Measurements from ENCODE around the gene CPT1B. TPM values are rescaled to one million over a fixed set of nuclear protein-coding genes. Genes with fewer than 3 reads are reported as not detected.
A peak's percentile ranks its signal among the peaks of the same experiment; 100 is the strongest.
"Not testable (repeated sequence)": the region's sequence is repeated elsewhere in the genome, so short reads cannot be mapped to it uniquely, and the experiment has no call there.

CPT1B gene
- total RNA-seq, 1 donor from 2014 or later = 89.0 TPM

DNA sequence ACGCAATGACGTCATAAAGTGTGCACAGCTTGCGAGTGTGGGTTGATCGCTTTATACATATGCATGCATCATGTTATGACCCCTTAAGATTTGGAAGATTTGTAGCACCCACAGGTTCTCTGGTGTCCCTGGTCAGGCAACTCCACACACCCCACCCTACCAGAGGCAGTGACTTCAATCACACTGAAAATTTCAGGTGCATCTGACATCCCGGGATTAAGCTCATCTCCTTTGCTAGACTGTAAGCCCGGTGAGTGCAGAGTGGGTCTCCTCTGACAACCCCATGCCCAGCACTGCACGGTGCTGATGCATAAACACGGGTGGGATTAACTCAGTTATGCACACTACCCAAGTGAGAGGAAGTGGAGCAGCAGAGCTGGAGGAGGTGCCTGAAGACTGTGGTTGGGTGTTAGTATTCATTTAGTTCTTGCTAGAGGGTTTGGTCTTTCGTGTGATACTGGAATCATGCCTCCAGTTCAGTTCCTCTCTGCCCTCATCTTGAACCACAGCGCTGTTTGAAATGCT is 43.2 kb upstream of the CPT1B start:
- DNase-seq (ENCODE audit: low spot score) = no peak
- peaks cover 8% of the 10 kb centered on the region for H3K36me3 Mint-ChIP-seq (ENCODE audit: low read depth, unreplicated experiment)
- no peaks in the 10 kb centered on the region for H3K9me3 Mint-ChIP-seq (ENCODE audit: unreplicated experiment)
- peak overlapping the region; percentile 62 for H3K4me3 Mint-ChIP-seq (ENCODE audit: unreplicated experiment)
- peaks cover 9% of the 10 kb centered on the region for H3K27me3 Mint-ChIP-seq (ENCODE audit: unreplicated experiment)
- peaks cover 40% of the 10 kb centered on the region for H3K4me1 Mint-ChIP-seq (ENCODE audit: unreplicated experiment)
- TF ChIP-seq, protein P1, sequence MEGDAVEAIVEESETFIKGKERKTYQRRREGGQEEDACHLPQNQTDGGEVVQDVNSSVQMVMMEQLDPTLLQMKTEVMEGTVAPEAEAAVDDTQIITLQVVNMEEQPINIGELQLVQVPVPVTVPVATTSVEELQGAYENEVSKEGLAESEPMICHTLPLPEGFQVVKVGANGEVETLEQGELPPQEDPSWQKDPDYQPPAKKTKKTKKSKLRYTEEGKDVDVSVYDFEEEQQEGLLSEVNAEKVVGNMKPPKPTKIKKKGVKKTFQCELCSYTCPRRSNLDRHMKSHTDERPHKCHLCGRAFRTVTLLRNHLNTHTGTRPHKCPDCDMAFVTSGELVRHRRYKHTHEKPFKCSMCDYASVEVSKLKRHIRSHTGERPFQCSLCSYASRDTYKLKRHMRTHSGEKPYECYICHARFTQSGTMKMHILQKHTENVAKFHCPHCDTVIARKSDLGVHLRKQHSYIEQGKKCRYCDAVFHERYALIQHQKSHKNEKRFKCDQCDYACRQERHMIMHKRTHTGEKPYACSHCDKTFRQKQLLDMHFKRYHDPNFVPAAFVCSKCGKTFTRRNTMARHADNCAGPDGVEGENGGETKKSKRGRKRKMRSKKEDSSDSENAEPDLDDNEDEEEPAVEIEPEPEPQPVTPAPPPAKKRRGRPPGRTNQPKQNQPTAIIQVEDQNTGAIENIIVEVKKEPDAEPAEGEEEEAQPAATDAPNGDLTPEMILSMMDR (IDR thresholded peaks at IDR 0.05; ENCODE audit: unreplicated experiment) = no peak
- H3K27ac Mint-ChIP-seq (ENCODE audit: unreplicated experiment) = peak overlapping the region; percentile 87

DNA sequence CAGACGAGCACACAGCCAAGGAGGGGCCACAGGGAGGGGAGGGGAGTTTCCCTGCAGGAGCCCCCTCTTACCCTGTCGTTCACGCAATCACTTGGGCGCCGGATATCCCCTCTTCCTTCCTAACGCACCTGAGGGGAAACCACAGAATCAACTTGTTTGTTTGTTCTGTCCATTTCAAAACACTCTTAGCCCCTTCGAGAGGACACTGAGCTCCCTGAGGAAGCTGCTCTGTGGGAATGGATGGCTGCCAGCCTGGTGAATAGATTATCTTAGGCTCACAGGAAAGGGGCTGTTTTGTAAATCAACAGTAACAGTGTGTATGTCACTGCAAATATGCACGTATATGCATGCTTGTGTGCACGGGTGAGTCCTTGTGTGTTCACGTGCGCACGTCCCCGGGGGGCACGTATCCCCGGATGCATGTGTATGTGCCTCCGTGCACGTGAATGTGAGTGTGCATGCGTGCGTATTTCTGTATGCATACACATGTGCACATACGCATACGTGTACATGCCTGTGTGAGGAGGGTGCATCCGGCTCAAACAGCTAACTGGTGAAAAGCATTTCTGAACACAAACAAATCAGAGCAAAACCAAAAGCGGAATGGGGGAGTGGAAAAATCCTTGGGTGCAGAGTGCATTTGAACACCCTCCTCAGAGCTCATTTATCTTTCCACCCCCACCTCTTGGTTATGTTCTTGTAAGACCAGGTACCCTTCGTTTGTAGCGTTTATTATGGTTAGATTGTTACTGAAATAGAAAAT is 42.5 kb upstream of the CPT1B start:
- H3K27me3 Mint-ChIP-seq (ENCODE audit: unreplicated experiment) = peaks cover 9% of the 10 kb centered on the region
- peak; percentile 93 for DNase-seq (ENCODE audit: low spot score)
- peak overlapping the region; percentile 56 for H3K4me3 Mint-ChIP-seq (ENCODE audit: unreplicated experiment)
- TF ChIP-seq, protein P1 (IDR thresholded peaks at IDR 0.05; ENCODE audit: unreplicated experiment) = peak; percentile 11
- peaks cover 8% of the 10 kb centered on the region for H3K36me3 Mint-ChIP-seq (ENCODE audit: low read depth, unreplicated experiment)
- H3K27ac Mint-ChIP-seq (ENCODE audit: unreplicated experiment) = peak overlapping the region; percentile 87
- H3K4me1 Mint-ChIP-seq (ENCODE audit: unreplicated experiment) = peaks cover 38% of the 10 kb centered on the region
- no peaks in the 10 kb centered on the region for H3K9me3 Mint-ChIP-seq (ENCODE audit: unreplicated experiment)

DNA sequence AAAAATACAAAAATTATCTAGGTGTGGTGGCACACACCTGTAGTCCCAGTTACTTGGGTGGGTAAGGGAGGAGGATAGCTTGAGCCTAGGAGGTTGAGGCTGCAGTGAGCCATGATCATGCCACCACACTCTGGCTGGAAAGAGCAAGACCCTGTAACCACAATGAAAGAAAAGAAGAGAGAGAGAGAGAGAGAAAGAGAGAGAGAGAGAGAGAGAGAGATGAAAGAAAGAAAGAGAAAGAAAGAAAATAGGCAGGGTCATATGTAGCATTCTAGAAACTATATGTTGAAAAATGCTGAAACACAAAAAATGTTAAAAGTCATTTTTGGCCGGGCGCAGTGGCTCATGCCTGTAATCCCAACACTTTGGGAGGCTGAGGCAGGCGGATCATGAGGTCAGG is 36.1 kb upstream of the CPT1B start:
- H3K36me3 Mint-ChIP-seq (ENCODE audit: low read depth, unreplicated experiment); H3K9me3 Mint-ChIP-seq (ENCODE audit: unreplicated experiment); H3K4me1 Mint-ChIP-seq (ENCODE audit: unreplicated experiment); H3K27me3 Mint-ChIP-seq (ENCODE audit: unreplicated experiment); DNase-seq (ENCODE audit: low spot score); H3K4me3 Mint-ChIP-seq (ENCODE audit: unreplicated experiment); H3K27ac Mint-ChIP-seq (ENCODE audit: unreplicated experiment): not testable (repeated sequence)

- H3K9me3 Mint-ChIP-seq (ENCODE audit: unreplicated experiment) = no peaks in the 10 kb centered on the region
- TF ChIP-seq, protein P1 (IDR thresholded peaks at IDR 0.05; ENCODE audit: unreplicated experiment) = no peak
- H3K4me1 Mint-ChIP-seq (ENCODE audit: unreplicated experiment) = peaks cover 2% of the 10 kb centered on the region
- no peak overlapping the region for H3K4me3 Mint-ChIP-seq (ENCODE audit: unreplicated experiment)
- peaks cover 9% of the 10 kb centered on the region for H3K27me3 Mint-ChIP-seq (ENCODE audit: unreplicated experiment)
- no peak overlapping the region for H3K27ac Mint-ChIP-seq (ENCODE audit: unreplicated experiment)
- no peak for DNase-seq (ENCODE audit: low spot score)
- H3K36me3 Mint-ChIP-seq (ENCODE audit: low read depth, unreplicated experiment) = no peaks in the 10 kb centered on the region
Measured at GRCh38 chr22:50613291-50613981, 35.2 kb upstream of the CPT1B start.

- TF ChIP-seq, protein P1 (IDR thresholded peaks at IDR 0.05; ENCODE audit: unreplicated experiment) = no peak
- Mint-ChIP-seq H3K9me3 (ENCODE audit: unreplicated experiment) (no peaks in the 10 kb centered on the region), H3K36me3 (ENCODE audit: low read depth, unreplicated experiment) (no peaks in the 10 kb centered on the region), H3K4me1 (ENCODE audit: unreplicated experiment) (no peaks in the 10 kb centered on the region), H3K27me3 (ENCODE audit: unreplicated experiment) (peaks cover 10% of the 10 kb centered on the region), H3K27ac (ENCODE audit: unreplicated experiment) (no peak overlapping the region), H3K4me3 (ENCODE audit: unreplicated experiment) (no peak overlapping the region)
- DNase-seq (ENCODE audit: low spot score) = no peak
Measured at GRCh38 chr22:50612528-50613221, 34.4 kb upstream of the CPT1B start.
